Dermis microvascular lymphatic vessel endothelial cell (primary cell): ENCODE measurements around the gene AGPAT1. TPM values are rescaled to one million over a fixed set of nuclear protein-coding genes. Genes with fewer than 3 reads are reported as not detected.
A peak's percentile ranks its signal among the peaks of the same experiment; 100 is the strongest.
"Not testable (repeated sequence)": the region's sequence is repeated elsewhere in the genome, so short reads cannot be mapped to it uniquely, and the experiment has no call there.

Experiments used
- DNase-seq, 2 donors: peaks; one replicate each; pipeline versions ENCODE4 v3.0.0 to v3.0.0-alpha.2; 2010; ENCODE audit warnings: low read depth in 2 of 2
- total RNA-seq: library from RNA; depleted of rRNA; stranded (reverse); fragments of >200 nt; gene quantifications from 2 replicates; pipeline ENCODE4 v1.2.1, GENCODE V29; 2014

AGPAT1 gene
- total RNA-seq, 1 donor from 2014 or later: 5.6 TPM

DNA sequence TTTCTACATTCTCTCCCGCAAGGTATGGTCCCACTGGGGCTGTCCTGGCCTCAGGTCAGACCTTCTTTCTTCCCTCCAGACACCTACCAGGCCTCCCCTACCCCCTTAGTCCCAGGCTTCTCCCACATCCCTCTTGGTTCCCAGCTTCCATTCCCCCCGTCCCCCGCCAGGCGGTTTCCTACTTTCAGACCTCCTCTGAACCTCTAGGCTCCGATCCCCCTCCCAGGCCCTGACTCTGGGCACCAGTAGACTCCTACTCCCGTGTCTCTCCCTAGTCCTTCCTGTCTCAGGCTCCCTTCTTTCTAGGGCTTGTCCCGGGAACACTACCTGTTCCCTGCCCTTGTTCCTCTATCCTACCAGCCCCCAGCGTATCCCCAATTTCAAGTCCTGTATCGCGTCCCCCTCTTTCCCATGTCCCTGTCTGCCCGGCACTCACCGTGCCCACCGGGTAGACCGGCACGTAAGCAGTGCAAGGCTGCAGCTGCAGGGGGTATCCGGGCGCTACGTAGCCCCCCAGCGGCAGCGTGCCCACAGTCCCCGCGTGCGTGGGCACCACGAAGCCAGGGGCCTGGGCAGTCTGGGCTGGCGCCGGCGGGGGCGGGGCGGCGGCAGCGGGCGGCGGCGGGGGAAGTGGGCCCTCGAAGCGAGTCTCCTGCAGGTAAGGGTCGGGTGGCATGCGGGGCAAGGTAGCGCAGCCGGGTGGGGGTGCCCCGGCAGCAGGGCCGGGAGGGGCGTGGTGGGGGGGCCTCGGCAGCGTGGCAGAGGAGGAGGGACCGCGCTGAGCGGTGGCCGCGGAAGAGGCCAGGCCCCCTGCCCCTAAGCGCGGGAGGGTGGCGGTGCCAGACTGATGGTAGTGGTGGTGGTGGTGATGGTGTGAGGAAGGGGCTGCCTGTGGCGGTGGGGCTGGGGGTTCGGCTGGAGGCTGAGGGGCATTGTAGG lies 25.7 kb downstream of the AGPAT1 start:
- no peak for DNase-seq

DNA sequence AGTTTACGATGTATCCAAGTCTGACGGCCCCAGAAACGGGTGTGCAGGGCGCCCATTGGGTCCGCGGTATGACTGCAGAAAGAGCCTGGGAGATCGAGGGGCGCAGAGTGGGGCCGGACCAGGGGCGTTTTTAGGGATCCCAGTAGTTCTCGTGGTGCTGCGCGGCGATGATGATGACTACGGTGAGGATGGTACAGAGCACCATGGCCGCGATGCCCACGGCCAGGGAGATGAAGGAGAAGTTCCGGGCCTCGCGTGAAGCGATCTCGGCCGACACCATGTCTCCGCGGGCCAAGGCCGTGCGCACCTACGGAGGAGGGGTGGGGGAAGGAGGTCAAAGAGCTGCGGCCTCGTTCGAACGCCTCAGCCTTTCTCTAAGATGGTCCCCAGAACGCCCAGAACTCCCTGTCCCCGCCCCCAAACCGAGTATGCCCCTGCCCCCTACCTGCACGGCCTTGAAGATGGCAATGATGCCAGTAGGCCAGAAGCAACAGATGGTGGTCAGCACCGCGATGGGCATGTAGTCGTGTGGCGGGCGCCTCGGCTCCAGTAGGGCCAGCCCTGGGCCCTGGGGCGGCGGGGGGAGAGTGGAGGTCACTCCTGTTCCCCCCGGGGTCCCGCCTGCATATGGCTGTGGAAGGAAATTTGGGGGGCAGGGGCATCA lies 26.7 kb downstream of the AGPAT1 start:
- DNase-seq: no peak

DNA sequence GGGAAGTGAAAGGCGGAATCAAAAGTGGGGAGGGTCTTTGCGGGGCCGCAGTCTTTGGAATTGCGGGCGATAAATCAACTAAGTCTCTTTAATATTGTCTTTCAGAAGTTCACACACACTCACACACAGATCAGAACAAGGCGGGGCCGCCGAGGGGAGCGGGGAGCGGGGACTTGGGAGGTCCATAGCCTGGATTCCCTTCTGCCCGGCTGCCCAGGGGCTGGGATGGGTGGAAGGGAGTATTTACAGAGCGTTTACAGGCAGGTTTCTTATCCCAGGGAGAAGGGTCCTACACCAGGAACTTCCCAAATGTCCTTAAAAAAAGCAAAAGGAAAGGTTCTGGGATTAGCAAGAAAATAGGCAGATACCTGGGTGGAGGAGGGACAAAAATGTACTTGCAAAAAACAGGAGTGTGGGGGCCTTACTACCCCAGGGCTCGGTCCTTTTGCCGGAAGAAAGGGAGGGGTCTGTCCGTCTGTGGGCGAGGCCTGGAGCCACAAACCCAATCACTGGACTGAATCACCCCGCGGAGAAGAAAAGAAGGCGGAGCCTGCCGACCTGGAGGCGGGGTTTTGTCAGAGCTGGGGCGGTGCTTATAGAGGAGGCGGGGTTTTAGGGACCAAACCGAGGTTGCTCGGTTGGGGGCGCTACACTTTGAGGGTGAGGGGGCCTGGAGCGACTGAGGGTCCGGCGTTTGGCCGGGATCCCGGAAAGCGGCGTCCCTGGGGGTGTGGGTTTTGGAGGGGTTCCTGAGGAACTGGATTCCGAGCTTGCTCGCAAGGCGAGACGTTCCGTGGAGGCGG lies 27.4 kb downstream of the AGPAT1 start:
- peak in 1 of 2 donors; percentile 71 for DNase-seq

DNA sequence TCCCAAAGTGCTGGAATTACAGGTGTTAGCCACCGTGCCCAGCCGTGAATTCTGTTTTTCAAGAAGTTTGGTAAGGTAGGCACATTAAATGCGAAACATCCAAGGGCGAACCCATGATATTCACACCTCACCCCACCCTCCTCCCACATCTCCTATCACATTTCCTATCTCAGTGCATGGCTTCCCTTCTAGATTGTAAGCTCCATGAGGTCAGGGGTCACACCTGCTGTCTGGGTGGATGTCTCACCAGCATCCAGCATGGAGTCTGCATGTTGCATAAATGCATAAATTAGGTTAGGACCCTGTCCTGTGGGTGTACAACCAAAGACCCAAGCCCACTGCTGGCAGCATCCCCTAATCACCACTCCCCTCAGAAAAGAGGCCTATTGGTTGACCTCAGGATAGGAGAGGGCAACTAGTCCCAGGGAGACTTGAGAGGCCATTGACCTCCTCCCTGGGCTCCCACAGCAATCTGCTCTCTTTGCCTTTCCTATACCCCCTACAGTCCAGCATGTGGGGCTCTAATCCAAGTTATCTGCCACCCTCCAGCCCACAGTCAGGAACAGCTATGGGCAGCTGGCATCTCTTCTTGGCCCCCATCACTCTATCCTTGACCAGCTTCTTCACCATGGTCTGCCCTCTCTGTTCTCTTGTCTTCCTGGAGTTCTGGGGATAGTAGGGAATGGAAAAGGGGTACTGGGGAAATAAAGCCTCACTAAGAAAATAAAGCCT lies 28.3 kb downstream of the AGPAT1 start:
- DNase-seq: no peak

DNA sequence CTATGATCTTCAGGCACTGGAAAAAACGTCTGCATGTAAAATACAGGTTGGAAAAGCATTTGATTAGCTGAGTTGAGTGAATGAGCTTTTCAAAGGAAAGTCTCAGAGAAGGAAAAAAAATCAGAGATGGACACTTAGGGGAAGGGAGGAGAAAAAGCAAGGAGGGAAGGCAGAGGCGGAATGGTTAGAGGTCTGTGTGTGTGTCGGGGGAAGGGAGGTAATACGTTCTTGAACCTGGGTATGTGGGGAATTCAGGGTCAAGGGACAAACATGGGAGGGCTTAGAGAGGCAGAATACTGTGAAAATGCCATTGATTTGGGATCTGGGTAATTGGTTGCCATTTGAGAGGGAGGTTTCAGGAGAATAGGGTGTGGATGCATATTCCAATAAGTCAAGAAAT lies 29.2 kb downstream of the AGPAT1 start:
- DNase-seq: no peak

DNA sequence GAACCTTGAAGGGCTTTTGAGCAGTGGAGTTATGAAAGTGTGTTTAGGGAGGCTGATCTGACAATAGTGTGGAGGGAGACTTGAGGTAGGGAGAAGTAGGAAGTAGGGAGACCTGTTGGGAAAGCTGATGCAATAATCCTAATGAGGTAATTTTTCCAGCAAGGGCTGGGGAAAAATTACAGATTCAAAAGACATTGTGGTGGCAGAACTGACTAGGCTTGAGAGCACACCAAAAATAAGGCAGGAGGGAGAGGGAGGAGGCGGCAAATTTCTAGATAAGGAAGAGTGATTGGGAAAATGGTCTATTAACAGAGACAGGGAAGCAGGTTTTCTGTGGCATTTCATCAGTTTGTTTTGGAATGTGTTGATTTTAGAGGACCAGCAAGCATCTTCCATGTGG lies 29.6 kb downstream of the AGPAT1 start:
- DNase-seq: no peak

DNA sequence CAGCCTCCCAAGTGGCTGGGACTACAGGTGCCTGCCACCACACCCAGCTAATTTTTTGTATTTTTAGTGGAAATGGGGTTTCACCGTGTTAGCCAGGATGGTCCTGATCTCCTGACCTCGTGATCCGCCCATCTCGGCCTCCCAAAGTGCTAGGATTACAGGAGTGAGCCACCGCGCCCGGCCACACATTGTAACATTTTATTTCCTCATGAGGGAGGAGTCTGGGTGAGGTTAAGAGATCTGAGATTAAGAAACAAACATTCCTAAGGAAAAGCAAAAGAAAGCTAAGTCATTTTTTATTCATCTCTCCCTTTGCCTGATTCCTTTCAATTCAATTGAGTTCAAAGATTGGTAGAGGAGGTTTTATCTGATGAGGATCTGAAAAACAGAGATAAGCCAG lies 31.6 kb downstream of the AGPAT1 start:
- DNase-seq: not testable (repeated sequence)

DNA sequence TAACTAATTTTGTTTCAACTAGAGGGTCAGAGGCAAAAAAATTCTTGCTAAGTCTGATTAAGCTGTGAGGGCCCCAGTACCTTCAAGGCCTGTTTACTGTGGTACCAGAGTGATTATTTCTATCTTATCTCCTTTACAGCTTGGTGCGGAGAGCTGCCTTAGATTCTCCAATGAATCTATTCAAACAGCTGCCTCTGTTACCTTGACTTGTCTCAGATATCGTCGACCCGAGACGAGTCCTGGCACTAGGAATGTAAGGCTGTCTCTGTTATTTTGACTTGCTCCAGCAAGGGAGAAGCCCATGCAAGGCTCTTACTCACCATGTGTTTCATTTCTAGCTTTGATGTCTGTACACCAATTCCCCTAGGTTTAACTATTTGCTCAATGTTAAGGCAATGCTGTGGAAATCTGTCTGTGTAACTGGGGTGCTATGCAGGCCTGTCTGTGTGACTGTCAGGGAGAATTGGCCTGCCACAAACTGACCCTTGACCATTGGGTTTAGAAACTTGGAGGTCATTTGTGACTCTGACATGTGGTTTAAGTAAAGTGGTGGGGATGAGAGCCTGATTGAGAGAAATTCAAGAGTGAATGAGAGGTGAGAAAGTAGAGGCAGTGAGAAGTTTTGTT lies 35.4 kb downstream of the AGPAT1 start:
- DNase-seq: no peak

DNA sequence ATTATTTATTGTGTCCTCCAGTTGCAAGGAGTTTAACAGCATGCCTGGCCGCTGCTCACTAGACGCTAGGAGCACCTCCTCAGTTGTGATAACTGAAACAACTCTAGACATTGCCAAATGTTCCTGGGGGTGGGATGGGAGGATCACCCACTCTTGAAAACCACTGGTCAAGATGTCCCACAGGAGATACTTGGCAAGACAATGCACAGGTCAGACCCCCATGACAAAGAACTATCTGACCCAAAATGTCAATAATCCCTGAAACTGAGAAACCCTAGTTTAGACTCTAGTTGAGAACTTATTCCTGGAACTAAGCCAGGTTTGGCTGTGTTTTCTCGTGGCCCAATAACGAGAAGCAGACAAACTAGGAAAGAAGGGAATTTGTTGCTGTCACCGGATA lies 36.3 kb downstream of the AGPAT1 start:
- DNase-seq: no peak

DNA sequence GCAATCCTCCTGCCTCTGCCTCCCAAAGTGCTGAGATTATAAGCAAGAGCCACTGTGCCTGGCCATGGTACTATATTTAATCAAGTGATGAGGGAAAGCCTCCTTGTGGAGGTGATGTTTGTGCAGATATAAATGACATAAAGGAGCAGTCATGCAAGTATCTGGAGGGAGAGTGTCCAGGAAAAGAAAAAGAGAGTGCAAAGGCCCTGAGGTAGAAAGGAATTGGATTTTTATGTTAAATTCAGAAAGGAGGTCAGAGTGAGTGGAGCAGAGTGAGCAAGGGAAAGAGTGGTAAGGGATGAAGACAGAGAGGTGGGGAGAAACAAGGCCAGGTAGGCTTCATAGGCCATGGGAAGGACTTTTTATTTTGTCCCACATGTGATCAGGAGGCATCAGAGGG lies 38.4 kb downstream of the AGPAT1 start:
- no peak for DNase-seq

DNA sequence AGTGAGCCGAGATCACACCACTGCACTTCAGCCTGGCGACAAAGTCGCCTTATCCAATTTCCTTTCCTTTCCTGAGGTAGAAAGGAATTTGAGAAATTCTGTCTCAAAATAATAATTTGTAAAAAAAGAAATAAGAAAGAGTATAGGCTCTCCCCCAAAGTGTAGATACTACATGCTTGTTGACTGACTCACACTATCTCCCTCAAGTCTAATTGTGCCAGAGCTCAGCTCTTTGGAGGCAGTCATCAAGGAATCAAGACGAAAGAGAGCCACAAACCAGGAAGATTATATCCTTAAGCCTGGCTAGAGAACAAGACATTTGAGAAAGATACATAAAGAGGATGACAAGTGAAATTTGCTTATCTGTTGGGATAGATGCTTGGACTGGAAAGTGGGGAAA lies 42.1 kb downstream of the AGPAT1 start:
- no peak for DNase-seq

DNA sequence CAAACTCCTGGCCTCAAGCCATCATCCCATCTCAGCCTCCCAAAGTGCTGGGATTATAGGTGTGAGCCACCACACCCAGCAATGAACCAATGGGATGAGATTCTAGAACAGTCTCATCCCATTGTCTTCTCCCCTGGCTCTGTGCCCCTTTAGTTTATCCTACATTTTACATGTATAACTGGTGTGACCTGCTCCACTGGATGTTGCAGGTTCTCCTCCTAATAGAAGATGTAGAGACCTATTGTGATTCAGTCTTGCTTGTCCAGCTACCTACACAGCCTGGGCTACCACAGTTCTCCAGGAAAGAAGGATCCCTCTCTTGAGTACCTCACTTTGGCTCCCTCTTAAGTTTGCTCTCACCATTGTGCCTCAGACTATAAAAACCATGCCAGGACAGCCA lies 43.8 kb downstream of the AGPAT1 start:
- no peak for DNase-seq

DNA sequence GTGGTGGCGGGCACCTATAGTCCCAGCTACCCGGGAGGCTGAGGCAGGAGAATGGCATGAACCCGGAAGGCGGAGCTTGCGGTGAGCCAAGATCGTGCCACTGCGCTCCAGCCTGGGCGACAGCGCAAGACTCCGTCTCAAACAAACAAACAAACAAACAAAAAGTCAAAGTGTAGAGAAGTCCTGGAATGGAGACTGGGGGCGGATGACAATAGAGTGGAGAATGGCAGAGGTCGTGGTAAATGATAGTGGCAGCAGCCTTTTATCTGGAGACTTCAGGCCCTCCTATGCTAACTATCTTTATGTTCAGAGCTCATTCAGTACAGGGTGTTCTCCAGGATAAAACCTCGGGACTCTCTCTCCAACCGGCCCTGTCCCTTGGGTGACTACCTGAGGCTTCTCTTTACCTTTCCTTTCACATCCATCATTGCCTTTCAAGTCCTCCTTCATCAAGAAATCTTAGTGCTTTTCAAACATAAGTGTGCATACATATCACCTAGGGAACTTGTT lies 44.4 kb downstream of the AGPAT1 start:
- no peak for DNase-seq

DNA sequence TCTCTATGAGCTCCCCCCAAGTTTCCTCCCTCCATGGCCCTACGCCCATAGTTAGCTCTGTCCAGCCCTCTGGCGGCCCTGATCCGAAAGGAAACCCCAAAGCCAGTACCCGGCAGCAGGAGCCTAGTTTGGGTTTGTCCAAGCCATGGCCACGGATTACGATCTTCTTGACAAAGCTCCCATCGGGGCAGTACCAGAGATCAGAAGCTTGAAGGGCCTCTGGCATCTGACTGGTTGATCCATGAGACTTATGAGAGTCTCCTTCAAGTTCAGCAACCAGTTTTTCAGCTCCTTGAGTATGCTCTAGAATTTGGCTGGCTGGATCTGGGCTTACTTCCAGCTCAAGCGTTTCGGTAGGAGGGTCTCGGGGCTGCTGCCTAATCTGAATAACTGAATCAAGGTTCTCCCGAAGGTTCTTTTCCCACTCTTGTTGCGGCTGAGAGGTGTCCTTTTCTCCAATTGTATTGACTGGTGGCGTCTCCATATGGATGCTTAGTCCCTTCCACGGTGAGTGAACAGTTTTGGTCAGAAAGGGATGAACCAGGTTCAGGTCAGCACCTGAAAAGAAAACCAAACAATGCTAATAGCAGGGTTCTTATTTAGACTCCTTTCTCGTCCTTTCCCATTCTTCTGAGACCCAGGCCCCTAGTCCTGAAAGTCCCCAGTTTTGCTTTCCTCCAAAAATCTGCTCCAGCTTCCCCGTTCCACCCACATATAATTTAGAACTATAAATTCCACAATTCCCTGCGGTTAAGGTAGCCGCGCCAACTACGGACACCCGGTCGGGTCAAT lies 46.4 kb downstream of the AGPAT1 start:
- DNase-seq: no peak

DNA sequence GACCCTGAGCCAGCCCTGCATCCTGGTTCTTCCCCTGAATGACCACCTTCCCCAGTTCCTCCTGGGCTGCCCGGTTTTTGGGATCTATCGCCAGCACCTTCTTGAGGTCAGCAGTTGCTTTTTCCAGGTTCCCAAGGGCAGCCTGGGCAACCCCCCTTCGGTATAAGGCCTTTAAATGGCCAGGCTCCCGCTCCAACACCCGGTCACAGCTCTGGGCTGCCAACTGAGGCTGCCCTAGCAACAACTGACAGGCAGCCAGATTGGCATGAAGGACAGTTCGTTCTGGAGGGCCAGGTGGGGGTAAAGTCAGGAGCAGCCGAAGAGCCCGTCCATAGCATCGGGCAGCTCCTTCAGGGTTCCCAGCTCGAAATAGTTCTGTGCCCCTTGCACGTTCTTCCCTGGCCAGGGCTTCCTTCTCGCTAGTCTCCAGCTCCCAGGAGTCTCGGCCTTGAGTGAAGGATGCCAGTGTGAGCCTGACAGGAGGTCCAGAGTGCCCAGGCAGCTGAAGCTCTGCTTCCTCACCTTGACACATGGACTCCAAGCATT lies 47.1 kb downstream of the AGPAT1 start:
- DNase-seq: no peak

DNA sequence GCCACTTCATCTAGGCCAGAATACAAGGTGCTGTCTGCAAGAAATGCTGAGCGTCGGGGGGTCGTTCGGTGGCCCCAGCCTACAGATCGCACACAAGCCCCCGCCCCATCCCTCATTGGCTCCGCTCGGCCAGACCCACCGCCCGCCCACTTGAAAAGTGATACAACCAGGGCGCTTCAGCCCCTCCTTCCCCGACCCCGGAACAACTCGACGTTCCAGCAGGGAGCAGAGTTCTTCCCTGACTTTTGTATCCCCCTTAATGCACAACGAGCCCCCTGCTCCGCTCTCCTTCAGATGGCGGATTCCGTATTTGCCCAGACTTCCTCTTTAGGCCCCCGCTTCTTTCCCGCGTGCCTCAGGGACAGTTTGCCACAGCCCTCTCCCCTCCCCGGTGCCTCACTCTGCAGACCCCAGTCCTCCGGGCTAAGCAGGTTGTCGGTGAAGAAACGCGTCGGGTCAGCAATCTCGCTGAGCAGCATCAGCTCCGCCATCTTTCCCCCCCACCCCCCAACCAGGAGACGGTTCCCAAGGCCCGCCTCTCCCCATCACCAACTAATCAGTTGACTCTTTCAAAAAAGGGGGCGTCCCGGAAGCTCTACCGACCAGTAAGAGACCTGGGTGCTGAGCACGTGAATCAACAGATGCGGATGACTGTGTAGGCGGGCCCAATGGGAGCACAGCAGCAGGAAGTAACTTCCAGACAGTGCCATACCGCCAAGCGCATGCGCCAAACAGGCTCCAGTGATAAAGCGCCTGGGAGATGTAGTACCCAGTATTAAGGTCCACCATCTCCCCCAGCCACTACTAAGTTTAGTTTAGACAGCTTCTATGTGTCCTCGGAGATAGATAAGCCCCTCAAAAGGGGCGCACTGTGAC lies 47.9 kb downstream of the AGPAT1 start, which contains the start of gene ATF6B:
TSS of gene ATF6B (minus strand) at position 530 of the 876 bp plus-strand sequence. CDS start at position 491, 39 bp downstream.
- peak; percentile 99 to 100 for DNase-seq

DNA sequence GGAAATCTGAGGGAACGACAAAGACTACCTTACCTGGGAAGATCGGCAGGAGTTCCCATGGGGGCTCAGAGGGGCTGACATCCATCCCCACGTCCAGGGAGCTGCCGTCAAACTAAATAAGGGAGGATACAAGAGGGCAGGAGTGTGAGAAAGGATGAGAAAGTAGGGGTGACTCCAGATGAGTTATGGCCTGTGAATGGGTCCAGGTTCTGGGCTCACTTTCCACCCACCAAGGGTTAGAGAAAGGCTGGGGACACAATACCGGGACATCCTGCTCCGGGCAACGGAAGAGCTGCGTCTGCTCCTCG lies 48.5 kb downstream of the AGPAT1 start:
- DNase-seq: no peak

DNA sequence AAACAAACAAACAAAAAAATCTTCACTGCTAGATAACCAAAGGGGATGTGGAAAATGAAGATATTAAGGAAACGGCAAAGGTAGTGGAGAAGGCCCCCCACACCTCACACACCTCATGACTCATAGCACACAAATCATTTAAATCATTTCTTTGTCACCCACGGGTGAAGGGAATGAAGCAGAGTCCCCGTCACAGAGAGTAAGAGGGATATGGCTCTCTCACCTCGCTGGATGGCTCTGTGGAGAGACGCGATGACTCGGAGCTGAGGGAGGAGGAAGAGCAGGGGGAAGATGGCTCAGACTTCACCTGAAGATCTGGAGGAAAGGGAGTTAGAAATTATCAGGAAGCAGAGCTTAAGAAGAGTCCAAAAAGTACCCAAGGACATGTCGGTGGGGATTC lies 49.0 kb downstream of the AGPAT1 start:
- no peak for DNase-seq

DNA sequence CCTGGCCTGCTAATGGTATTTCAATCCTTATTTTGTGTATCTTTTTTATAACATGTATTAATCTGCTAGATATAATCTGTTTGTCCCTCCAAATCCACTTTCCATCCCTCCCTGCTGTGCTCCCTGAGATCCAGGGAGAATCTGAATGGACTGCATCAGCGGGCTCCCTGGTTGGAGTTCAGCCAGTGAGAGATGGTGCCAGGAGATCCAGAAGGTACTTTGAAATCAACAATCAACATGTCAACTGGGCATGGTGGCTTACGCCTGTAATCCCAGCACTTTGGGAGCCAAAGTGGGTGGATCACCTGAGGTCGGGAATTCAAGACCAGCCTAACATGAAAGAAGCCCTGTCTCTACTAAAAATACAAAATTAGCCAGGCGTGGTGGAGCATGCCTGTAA lies 52.2 kb downstream of the AGPAT1 start:
- no peak for DNase-seq
